HepG2 (cell line): ENCODE data around the gene TRPC4AP. TPM values are rescaled to one million over a fixed set of nuclear protein-coding genes. Genes with fewer than 3 reads are reported as not detected.

ENCODE experiments used
- ATAC-seq: fragments of 200-7000 bp; cut with Tn5 transposase; 3 replicates; pipeline ENCODE4 v1.9.1; 2020; ENCODE audit warnings: mild to moderate bottlenecking, moderate library complexity
- BruUV-seq: library from RNA; stranded (reverse); fragments of 400-500 nt; replicated peaks from 2 replicates; lab custom pipeline; 2021; lab: Mats Ljungman, UMichigan
- CTCF ChIA-PET: fragments of 300-600 bp; formaldehyde crosslinking; extraction: SDS; loops from one replicate; lab custom pipeline; 2021; ENCODE audit warnings: low total read pairs, inconsistent platforms, low intra/inter-chr PET ratio; lab: Yijun Ruan, JAX
- POLR2A ChIA-PET: fragments of 350-600 bp; sonication (Branson Sonifier 250); formaldehyde crosslinking; loops from one replicate; lab custom pipeline; 2020; ENCODE audit warnings: antibody characterized with exemption, inconsistent platforms; lab: Yijun Ruan, JAX
- DNase-seq: peaks from one replicate; pipeline ENCODE4 v3.0.0-alpha.2; 2015; ENCODE audit warnings: low spot score
- FAIRE-seq: peaks from 3 replicates; lab custom pipeline; 2011; peaks lifted over from hg19 to GRCh38; lab: Jason Lieb, UNC
- H2AFZ ChIP-seq: one replicate; pipeline ENCODE4 v1.6.1; 2011; ENCODE audit warnings: low read length, inconsistent platforms
- H3K27ac ChIP-seq: fragments of 300-600 bp; 3 replicates; pipeline ENCODE4 v1.8.0; 2011; ENCODE audit warnings: mixed run types, mild to moderate bottlenecking, mixed read lengths, low read length, inconsistent platforms; ENCODE audit not compliant: insufficient read depth; ENCODE audit errors: extremely low read length
- H3K27me3 ChIP-seq, 2 experiments: fragments of 200-600 bp in 1 of 2; 2 replicates in 1 of 2; 3 replicates in 1 of 2; pipeline versions ENCODE4 v1.6.0 to v1.8.0; 2011; ENCODE audit warnings: low read length in 2 of 2, mild to moderate bottlenecking in 2 of 2, moderate library complexity in 2 of 2, inconsistent platforms in 1 of 2; ENCODE audit not compliant: insufficient read depth in 2 of 2, control insufficient read depth in 1 of 2
- H3K36me3 ChIP-seq, 2 experiments: fragments of 200-600 bp in 1 of 2; replicated peaks in 1 of 2; 2 replicates in 1 of 2; 3 replicates in 1 of 2; pipeline versions ENCODE4 v1.5.1 to v1.8.0; 2011; ENCODE audit warnings: low read length in 2 of 2, inconsistent platforms in 1 of 2; ENCODE audit not compliant: insufficient read depth in 2 of 2, control insufficient read depth in 1 of 2
- H3K4me1 ChIP-seq: 2 replicates; pipeline ENCODE4 v1.5.1; 2012; ENCODE audit warnings: low read length, inconsistent platforms; ENCODE audit not compliant: insufficient read depth
- H3K4me2 ChIP-seq: 2 replicates; pipeline ENCODE4 v1.6.0; 2011; ENCODE audit warnings: low read depth, low read length, inconsistent platforms
- H3K4me3 ChIP-seq, 3 experiments: fragments of 200-600 bp in 1 of 3; sonication (generic), shearing (Covaris generic) in 1 of 3; replicated peaks in 1 of 3; 2 replicates each; pipeline ENCODE4 v1.5.1; 2011 to 2016; ENCODE audit warnings: low read length in 3 of 3, inconsistent platforms in 2 of 3, low read depth in 2 of 3, mild to moderate bottlenecking in 2 of 3, control low read depth in 1 of 3, mixed read lengths in 1 of 3; ENCODE audit not compliant: insufficient read depth in 1 of 3
- H3K79me2 ChIP-seq: one replicate; pipeline ENCODE4 v1.6.1; 2011; ENCODE audit warnings: low read length, inconsistent platforms; ENCODE audit not compliant: insufficient read depth
- H3K9ac ChIP-seq: 2 replicates; pipeline ENCODE4 v1.6.0; 2011; ENCODE audit warnings: mild to moderate bottlenecking, low read depth, low read length, inconsistent platforms; ENCODE audit not compliant: insufficient read depth
- H3K9me3 ChIP-seq: 2 replicates; pipeline ENCODE4 v1.5.1; 2012; ENCODE audit warnings: mild to moderate bottlenecking, low read length
- H4K20me1 ChIP-seq: 2 replicates; pipeline ENCODE4 v1.6.0; 2011; ENCODE audit warnings: inconsistent platforms, mild to moderate bottlenecking, low read length, moderate library complexity; ENCODE audit not compliant: insufficient read depth
- ARID4A ChIP-seq: sonication (generic); formaldehyde crosslinking; IDR thresholded peaks from 2 replicates; pipeline ENCODE4 v1.5.0; 2020; ENCODE audit warnings: mild to moderate bottlenecking, missing genetic modification reagents, borderline replicate concordance
- FOXO4 ChIP-seq: sonication (generic); formaldehyde crosslinking; conservative IDR thresholded peaks from 2 replicates; pipeline ENCODE4 v1.8.1; 2023; ENCODE audit warnings: missing genetic modification reagents
- HBP1 ChIP-seq: IDR thresholded peaks from 2 replicates; pipeline ENCODE4 v1.6.1; 2016; ENCODE audit warnings: low read depth, control low read depth
- NR1H2 ChIP-seq: sonication (generic); formaldehyde crosslinking; IDR thresholded peaks from 2 replicates; pipeline ENCODE4 v1.8.1; 2022; ENCODE audit warnings: low read depth, missing genetic modification reagents, borderline replicate concordance
- SMARCE1 ChIP-seq: fragments of 450-650 bp; IDR thresholded peaks from 2 replicates; pipeline ENCODE4 v1.6.1; 2017; ENCODE audit warnings: borderline replicate concordance
- SYNCRIP ChIP-seq: fragments of 200-400 bp; formaldehyde crosslinking; IDR thresholded peaks from 2 replicates; pipeline ENCODE4 v1.6.1; 2018; ENCODE audit warnings: mild to moderate bottlenecking, low read depth, low read length; ENCODE audit not compliant: insufficient read depth
- ZBTB40 ChIP-seq, 2 experiments: fragments of 450-650 bp in 1 of 2; sonication (generic) in 1 of 2; formaldehyde crosslinking in 1 of 2; IDR thresholded peaks; 2 replicates each; pipeline versions ENCODE4 v1.6.1 to v1.8.0; 2016 to 2022; ENCODE audit warnings: antibody characterized with exemption in 1 of 2, mild to moderate bottlenecking in 1 of 2, missing genetic modification reagents in 1 of 2
- in situ Hi-C: cut with HindIII; loops from 2 replicates; pipeline ENCODE4 v1.10.0; 2017; ENCODE audit warnings: low pct_unique_long_range_greater_than_20kb; ENCODE audit not compliant: extremely low pct_ligation_motif_present
- intact Hi-C: fragments of 100-400 bp; cut with micrococcal nuclease; formaldehyde crosslinking; loops from one replicate; pipeline ENCODE4 v1.10.0; 2022; ENCODE audit not compliant: unreplicated experiment
- polyA plus RNA-seq, 8 experiments: library from polyadenylated mRNA; depleted of rRNA in 3 of 8; stranded (reverse) in 7 of 8; unstranded in 1 of 8; fragments of >200 nt; fragmentation: Illumina TruSeq in 4 of 8; extraction: Trizol in 4 of 8; gene quantifications; 2 replicates each; pipeline versions ENCODE4 v1.2.1 to v1.2.3, GENCODE V29; 2011 to 2016; ENCODE audit warnings: low read depth in 4 of 8, missing spikeins in 1 of 8, mixed read lengths in 1 of 8; ENCODE audit not compliant: insufficient read depth in 1 of 8
- total RNA-seq, 5 experiments: library from RNA; depleted of rRNA; stranded (reverse); fragments of >200 nt; fragmentation: Illumina TruSeq; extraction: Trizol; gene quantifications; 2 replicates each; pipeline ENCODE4 v1.2.3, GENCODE V29; 2016; ENCODE audit warnings: low read depth in 1 of 5

TRPC4AP gene
- total and polyA plus RNA-seq, 2 of the 13 experiments (the other 11 are each of a cell fraction or from before 2014, with no cell fraction given) = 136 to 137 TPM

- BruUV-seq = no TSS peak
- ChIA-PET POLR2A (no interaction called here), CTCF (no interaction called here)
- no peak overlapping the region for H3K4me2 ChIP-seq
- no peak overlapping the region for H3K9ac ChIP-seq
- in situ Hi-C loops (no loop called here), intact Hi-C loops (no loop called here)
- H3K79me2 ChIP-seq = no peaks in the 10 kb centered on the region
- DNase-seq (no peak), FAIRE-seq (no peak), ATAC-seq (no peak)
- no peaks in the 10 kb centered on the region for H3K27me3 ChIP-seq
- H3K9me3 ChIP-seq = no peaks in the 10 kb centered on the region
- H3K4me3 ChIP-seq = no peak overlapping the region
- H3K27ac ChIP-seq = no peak overlapping the region
- H4K20me1 ChIP-seq = no peaks in the 10 kb centered on the region
- H2AFZ ChIP-seq = no peak overlapping the region
- H3K36me3 ChIP-seq = peaks cover 12 to 28% of the 10 kb centered on the region in 2 experiments; a peak in 4 of 5 replicates
- no peaks in the 10 kb centered on the region for H3K4me1 ChIP-seq
- TF ChIP-seq ZBTB40 (IDR thresholded peaks at IDR 0.05) = no peak
- TF ChIP-seq ZBTB40 (CRISPR knock-in tag; IDR thresholded peaks at IDR 0.05) = no peak
- TF ChIP-seq ARID4A (CRISPR knock-in tag) = no peak
- TF ChIP-seq FOXO4 (CRISPR knock-in tag) = no peak
- no peak for TF ChIP-seq HBP1
- TF ChIP-seq SYNCRIP = no peak
- TF ChIP-seq NR1H2 (CRISPR knock-in tag) = no peak
- TF ChIP-seq SMARCE1 = no peak
Measured at GRCh38 chr20:35117196-35117595, 24.6 kb upstream of the TRPC4AP start.
